GM19035 (cell line): ENCODE data around the gene FUOM.

Experiments used
- ATAC-seq: cut with Tn5 transposase; IDR thresholded peaks from one replicate; pipeline ENCODE4 v1.9.1; 2021; ENCODE audit not compliant: unreplicated experiment

Gene FUOM

GRCh38 chr10:133357285-133358161 lies at the start of gene FUOM:
Gene FUOM (minus strand): TSS chr10:133358019. CDS start chr10:133358007, 12 bp downstream.
- peak; percentile 61 for ATAC-seq

- peak; percentile 51 for ATAC-seq
These were observed 48.2 kb upstream of the FUOM start for GRCh38 chr10:133405844-133406527.

GRCh38 chr10:133405272-133405671 lies 47.5 kb upstream of the FUOM start:
- no peak for ATAC-seq

GRCh38 chr10:133403784-133404183 lies 46.0 kb upstream of the FUOM start:
- no peak for ATAC-seq

GRCh38 chr10:133403359-133403758 lies 45.5 kb upstream of the FUOM start:
- ATAC-seq, result no peak

- no peak for ATAC-seq
These were observed 44.3 kb upstream of the FUOM start for GRCh38 chr10:133401981-133402725.

- peak; percentile 7 for ATAC-seq
These were observed 43.7 kb upstream of the FUOM start for GRCh38 chr10:133401500-133401899.

GRCh38 chr10:133400624-133401424 lies 43.0 kb upstream of the FUOM start:
- ATAC-seq, result peak; percentile 69

- no peak for ATAC-seq
These were observed 41.3 kb upstream of the FUOM start for GRCh38 chr10:133399123-133399601.

- no peak for ATAC-seq
These were observed 40.1 kb upstream of the FUOM start for GRCh38 chr10:133397938-133398337.

GRCh38 chr10:133396035-133396624 lies 38.3 kb upstream of the FUOM start:
- no peak for ATAC-seq

- ATAC-seq, result no peak
These were observed 37.0 kb upstream of the FUOM start for GRCh38 chr10:133394801-133395221.

GRCh38 chr10:133394064-133394663 lies 36.3 kb upstream of the FUOM start, which contains the start of gene MTG1:
Gene MTG1 (plus strand): TSS chr10:133394157. CDS start chr10:133394221, 64 bp downstream.
- ATAC-seq, result peak; percentile 71

GRCh38 chr10:133393401-133394063 lies 35.7 kb upstream of the FUOM start:
- ATAC-seq, result no peak

GRCh38 chr10:133391761-133392518 lies 34.1 kb upstream of the FUOM start:
- no peak for ATAC-seq

GRCh38 chr10:133391249-133391635 lies 33.4 kb upstream of the FUOM start:
- ATAC-seq, result no peak

- no peak for ATAC-seq
These were observed 32.9 kb upstream of the FUOM start for GRCh38 chr10:133390597-133391248.
